ENCODE results near the gene RAD51B.

RAD51B gene

DNA sequence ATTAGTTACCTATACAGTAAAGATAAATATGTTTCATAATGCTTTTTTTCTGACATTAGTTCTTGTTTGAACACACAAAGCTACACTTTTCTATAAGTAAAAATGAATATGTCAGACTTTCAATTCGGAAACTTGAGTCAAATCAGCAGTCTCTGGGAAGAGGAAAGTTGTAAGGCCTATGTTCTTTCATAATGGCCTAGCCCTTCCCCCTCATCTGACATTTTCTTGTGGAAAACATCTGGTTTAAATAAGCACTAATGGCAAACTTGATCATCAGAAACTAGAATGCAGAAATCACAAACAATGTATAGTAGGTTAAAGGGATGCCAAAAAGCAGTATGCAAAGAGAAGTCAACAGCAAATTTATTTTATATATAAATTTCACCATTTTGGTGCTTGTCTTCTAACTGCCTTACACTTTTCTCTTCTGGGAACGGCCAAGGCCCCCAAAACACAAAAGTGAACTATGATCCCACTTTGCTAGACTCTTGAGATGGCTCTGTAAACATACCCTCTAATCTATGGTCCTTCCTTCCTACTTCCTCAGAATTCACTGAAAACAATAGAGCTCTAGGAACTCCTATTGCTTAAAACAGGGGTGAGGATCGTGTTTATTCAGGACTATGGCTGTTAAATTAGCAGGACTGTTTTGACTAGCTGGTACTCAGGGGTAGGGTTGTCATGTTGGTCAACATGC is 444.1 kb downstream of the RAD51B start:
- H3K9ac ChIP-seq: no peak overlapping the region
- no peaks in the 10 kb centered on the region for H3K4me1 ChIP-seq

DNA sequence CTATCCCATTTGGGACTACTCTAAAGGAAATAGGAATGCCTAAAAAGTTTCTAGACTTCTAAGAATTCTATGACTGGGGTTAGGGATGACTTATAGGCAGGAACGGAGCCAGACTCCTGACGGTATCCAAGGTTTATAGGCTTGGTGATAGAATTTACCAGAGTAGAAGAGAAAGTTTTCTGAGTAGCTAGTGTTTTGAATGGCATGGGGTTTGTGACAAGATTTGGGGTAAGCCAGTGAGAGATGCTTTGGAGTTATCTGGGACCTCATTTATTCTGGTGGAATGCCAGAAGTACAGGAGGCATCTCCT is 444.6 kb downstream of the RAD51B start:
- H3K79me2 ChIP-seq: no peaks in the 10 kb centered on the region
- H3K27me3 ChIP-seq (ENCODE audit: control insufficient read depth, insufficient read depth, low read length): no peaks in the 10 kb centered on the region
- no peak overlapping the region for H3K4me3 ChIP-seq (ENCODE audit: low read depth, low read length)
- no peak overlapping the region for H3K4me2 ChIP-seq (ENCODE audit: low read length)
- TF ChIP-seq CTCF (IDR thresholded peaks at IDR 0.05): no peak
- H3K27ac ChIP-seq: no peak overlapping the region
- H3K9me3 ChIP-seq (ENCODE audit: control insufficient read depth, low read length): no peaks in the 10 kb centered on the region
- H3K9ac ChIP-seq: no peak overlapping the region
- H2AFZ ChIP-seq: no peak overlapping the region
- H3K36me3 ChIP-seq (ENCODE audit: control insufficient read depth, insufficient read depth, low read length): no peaks in the 10 kb centered on the region
- no peaks in the 10 kb centered on the region for H3K4me1 ChIP-seq

More for the DNA sequence above, 444.1 kb downstream of the RAD51B start:
- Histone ChIP-seq H3K4me2 (ENCODE audit: low read length) (no peak overlapping the region), H3K27ac (no peak overlapping the region), H3K79me2 (no peaks in the 10 kb centered on the region), H2AFZ (no peak overlapping the region), H3K9me3 (ENCODE audit: control insufficient read depth, low read length) (no peaks in the 10 kb centered on the region), H3K36me3 (ENCODE audit: control insufficient read depth, insufficient read depth, low read length) (no peaks in the 10 kb centered on the region), H3K4me3 (ENCODE audit: low read depth, low read length) (no peak overlapping the region), H3K27me3 (ENCODE audit: control insufficient read depth, insufficient read depth, low read length) (no peaks in the 10 kb centered on the region)
- TF ChIP-seq CTCF (IDR thresholded peaks at IDR 0.05): no peak

DNA sequence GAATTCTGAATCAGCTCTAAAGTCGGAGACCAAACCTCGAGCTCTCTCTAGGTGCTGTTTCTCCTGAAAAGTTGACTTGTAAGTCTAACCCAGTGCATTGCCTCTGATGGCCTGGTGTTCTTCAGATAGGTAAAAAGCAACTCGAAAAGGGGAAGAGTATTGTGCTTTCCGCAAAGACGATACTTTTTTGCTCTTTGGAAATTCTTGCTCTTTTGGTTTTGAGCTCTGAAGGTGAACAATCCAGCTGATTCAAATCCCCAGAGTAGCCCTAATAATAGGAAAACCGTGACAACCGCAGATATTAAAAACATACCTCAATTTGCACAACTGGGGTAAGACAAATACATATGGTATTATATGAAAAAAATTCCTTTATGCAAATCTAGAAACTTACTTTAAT is 447.4 kb downstream of the RAD51B start:
- Histone ChIP-seq H3K36me3 (ENCODE audit: control insufficient read depth, insufficient read depth, low read length) (no peaks in the 10 kb centered on the region), H3K27me3 (ENCODE audit: control insufficient read depth, insufficient read depth, low read length) (no peaks in the 10 kb centered on the region), H3K4me3 (ENCODE audit: low read depth, low read length) (no peak overlapping the region), H3K27ac (no peak overlapping the region), H3K4me2 (ENCODE audit: low read length) (no peak overlapping the region), H3K9me3 (ENCODE audit: control insufficient read depth, low read length) (no peaks in the 10 kb centered on the region), H2AFZ (no peak overlapping the region), H3K79me2 (no peaks in the 10 kb centered on the region), H3K9ac (no peak overlapping the region), H3K4me1 (no peaks in the 10 kb centered on the region)
- TF ChIP-seq CTCF (IDR thresholded peaks at IDR 0.05): no peak

DNA sequence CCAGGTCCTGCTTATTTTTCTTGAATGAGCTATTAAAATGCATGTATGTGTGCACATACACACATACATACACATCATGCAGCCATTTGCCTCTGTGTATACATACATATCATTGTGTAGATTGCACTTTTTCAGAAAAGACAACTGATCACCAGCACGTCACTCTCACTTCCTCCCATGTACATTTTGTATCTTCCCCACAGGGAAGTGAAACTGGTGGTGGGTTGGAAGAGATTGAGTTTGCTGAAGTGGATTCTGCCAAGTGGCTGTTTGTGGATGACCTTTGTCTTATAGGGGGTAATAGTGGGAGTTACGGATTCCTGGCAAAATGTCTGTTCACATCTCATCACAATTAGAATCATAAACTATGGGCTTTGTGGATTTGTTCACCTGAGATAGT is 448.6 kb downstream of the RAD51B start:
- TF ChIP-seq CTCF (IDR thresholded peaks at IDR 0.05): no peak
- H3K27ac ChIP-seq: peak overlapping the region; percentile 5
- H2AFZ ChIP-seq: no peak overlapping the region
- H3K4me2 ChIP-seq (ENCODE audit: low read length): no peak overlapping the region
- no peaks in the 10 kb centered on the region for H3K36me3 ChIP-seq (ENCODE audit: control insufficient read depth, insufficient read depth, low read length)
- H3K79me2 ChIP-seq: no peaks in the 10 kb centered on the region
- no peaks in the 10 kb centered on the region for H3K4me1 ChIP-seq
- H3K4me3 ChIP-seq (ENCODE audit: low read depth, low read length): no peak overlapping the region
- no peaks in the 10 kb centered on the region for H3K9me3 ChIP-seq (ENCODE audit: control insufficient read depth, low read length)
- no peak overlapping the region for H3K9ac ChIP-seq
- no peaks in the 10 kb centered on the region for H3K27me3 ChIP-seq (ENCODE audit: control insufficient read depth, insufficient read depth, low read length)

DNA sequence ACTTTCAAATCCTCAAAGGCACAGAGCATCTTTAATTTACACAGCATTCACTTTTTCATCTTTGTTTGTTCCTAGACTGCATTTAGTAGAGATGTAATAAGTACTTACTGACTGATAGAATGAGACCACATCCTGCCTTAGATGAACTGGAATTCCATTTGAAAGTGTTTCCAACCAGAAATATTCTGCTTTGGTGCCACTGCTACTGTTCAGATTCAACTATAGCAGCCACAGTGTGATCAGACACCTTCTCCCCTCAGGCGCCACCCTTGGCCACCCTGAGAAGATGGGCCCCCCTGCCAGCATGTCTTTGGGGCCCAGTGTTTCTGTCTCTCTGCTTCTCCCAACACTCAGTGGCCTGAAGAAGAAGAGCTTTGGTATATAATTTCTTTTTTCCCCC is 449.1 kb downstream of the RAD51B start:
- Histone ChIP-seq H3K36me3 (ENCODE audit: control insufficient read depth, insufficient read depth, low read length) (no peaks in the 10 kb centered on the region), H3K4me2 (ENCODE audit: low read length) (no peak overlapping the region), H3K4me1 (no peaks in the 10 kb centered on the region), H3K4me3 (ENCODE audit: low read depth, low read length) (no peak overlapping the region), H3K9me3 (ENCODE audit: control insufficient read depth, low read length) (no peaks in the 10 kb centered on the region), H3K79me2 (no peaks in the 10 kb centered on the region), H2AFZ (no peak overlapping the region), H3K27ac (peak overlapping the region; percentile 5), H3K27me3 (ENCODE audit: control insufficient read depth, insufficient read depth, low read length) (no peaks in the 10 kb centered on the region), H3K9ac (no peak overlapping the region)
- TF ChIP-seq CTCF (IDR thresholded peaks at IDR 0.05): no peak

Data from parathyroid adenoma (tissue), 2 donors.